SK-N-SH (cell line): ENCODE measurements around the gene UBE2Z. TPM values are rescaled to one million over a fixed set of nuclear protein-coding genes. Genes with fewer than 3 reads are reported as not detected.
A peak's percentile ranks its signal among the peaks of the same experiment; 100 is the strongest.
"Not testable (repeated sequence)": the region's sequence is repeated elsewhere in the genome, so short reads cannot be mapped to it uniquely, and the experiment has no call there.

Experiments used
- CTCF ChIA-PET: fragments of 300-600, 350-600 bp; formaldehyde crosslinking; extraction: SDS; loops from one replicate; lab custom pipeline; 2021; lab: Yijun Ruan, JAX
- POLR2A ChIA-PET: fragments of 350-600 bp; sonication (Branson Sonifier 250); formaldehyde crosslinking; extraction: SDS; loops from one replicate; lab custom pipeline; 2020; ENCODE audit warnings: antibody characterized with exemption, inconsistent platforms; lab: Yijun Ruan, JAX
- DNase-seq: peaks from one replicate; pipeline ENCODE4 v3.0.0; 2012
- H2AFZ ChIP-seq: fragments of 200-600 bp; sonication (generic); 2 replicates; pipeline ENCODE4 v1.8.1; 2016; ENCODE audit warnings: antibody characterized with exemption, mild to moderate bottlenecking, low read depth
- H3F3A ChIP-seq: fragments of 200-600 bp; sonication (generic); replicated peaks from 2 replicates; pipeline ENCODE3; 2016; ENCODE audit warnings: antibody characterized with exemption, mild to moderate bottlenecking; ENCODE audit not compliant: insufficient read depth
- H3K27ac ChIP-seq, 2 experiments: fragments of 200-500 bp in 1 of 2; fragments of 200-600 bp in 1 of 2; sonication (Bioruptor generic) in 1 of 2; sonication (generic), shearing (Covaris generic) in 1 of 2; 2 replicates each; pipeline versions ENCODE4 v1.5.1 to v1.6.1; 2014 to 2016; ENCODE audit warnings: low read depth in 2 of 2, inconsistent platforms in 1 of 2, low read length in 1 of 2, mild to moderate bottlenecking in 1 of 2, mixed read lengths in 1 of 2
- H3K27me3 ChIP-seq: fragments of 200-600 bp; sonication (generic), shearing (Covaris generic); 2 replicates; pipeline ENCODE4 v1.6.1; 2016; ENCODE audit warnings: mixed run types; ENCODE audit not compliant: insufficient read depth
- H3K36me3 ChIP-seq, 2 experiments: fragments of 200-500 bp in 1 of 2; fragments of 200-600 bp in 1 of 2; sonication (Bioruptor generic) in 1 of 2; sonication (generic) in 1 of 2; replicated peaks in 1 of 2; 2 replicates each; pipeline versions ENCODE3 to v1.5.1; 2014 to 2016; ENCODE audit warnings: low read length in 1 of 2, mild to moderate bottlenecking in 1 of 2; ENCODE audit not compliant: insufficient read depth in 2 of 2, control insufficient read depth in 1 of 2
- H3K4me1 ChIP-seq, 2 experiments: fragments of 200-500 bp in 1 of 2; fragments of 200-600 bp in 1 of 2; sonication (Bioruptor generic) in 1 of 2; sonication (generic), shearing (Covaris generic) in 1 of 2; 2 replicates each; pipeline versions ENCODE4 v1.5.1 to v1.6.1; 2014 to 2016; ENCODE audit warnings: low read depth in 1 of 2, low read length in 1 of 2, mixed run types in 1 of 2; ENCODE audit not compliant: insufficient read depth in 2 of 2, control insufficient read depth in 1 of 2
- H3K4me2 ChIP-seq: fragments of 200-600 bp; sonication (generic), shearing (Covaris generic); 2 replicates; pipeline ENCODE4 v1.6.1; 2017; ENCODE audit warnings: mixed run types
- H3K4me3 ChIP-seq, 2 experiments: fragments of 200-500 bp in 1 of 2; fragments of 200-600 bp in 1 of 2; sonication (Bioruptor generic) in 1 of 2; sonication (generic), shearing (Covaris generic) in 1 of 2; 2 replicates each; pipeline versions ENCODE4 v1.5.1 to v1.8.1; 2014 to 2016; ENCODE audit warnings: low read depth in 2 of 2, inconsistent platforms in 1 of 2, low read length in 1 of 2, mild to moderate bottlenecking in 1 of 2, mixed read lengths in 1 of 2, moderate library complexity in 1 of 2
- H3K79me2 ChIP-seq: fragments of 200-600 bp; sonication (generic); 2 replicates; pipeline ENCODE4 v1.8.1; 2017; ENCODE audit warnings: mild to moderate bottlenecking; ENCODE audit not compliant: insufficient read depth
- H3K9ac ChIP-seq: fragments of 200-600 bp; sonication (generic); 2 replicates; pipeline ENCODE4 v1.6.1; 2017; ENCODE audit warnings: mixed run types
- H3K9me2 ChIP-seq: fragments of 200-600 bp; sonication (generic); 2 replicates; pipeline ENCODE4 v1.6.1; 2017; ENCODE audit warnings: mixed run types
- H3K9me3 ChIP-seq: fragments of 200-600 bp; sonication (generic); 2 replicates; pipeline ENCODE4 v1.6.1; 2017; ENCODE audit warnings: mixed run types, mild to moderate bottlenecking, moderate library complexity
- H4K20me1 ChIP-seq: fragments of 200-600 bp; sonication (generic); 2 replicates; pipeline ENCODE4 v1.6.1; 2017; ENCODE audit warnings: mild to moderate bottlenecking, mixed run types; ENCODE audit not compliant: insufficient read depth
- FOXM1 ChIP-seq: IDR thresholded peaks from 2 replicates; pipeline ENCODE4 v1.4.0; 2012; ENCODE audit warnings: low read depth, mild to moderate bottlenecking
- GABPA ChIP-seq: IDR thresholded peaks from 2 replicates; pipeline ENCODE4 v1.4.0; 2012; ENCODE audit warnings: low read depth, mild to moderate bottlenecking
- NFIC ChIP-seq: IDR thresholded peaks from 2 replicates; pipeline ENCODE4 v1.4.0; 2012; ENCODE audit warnings: borderline replicate concordance
- PBX3 ChIP-seq: IDR thresholded peaks from 2 replicates; pipeline ENCODE4; 2012
- POLR2AphosphoS5 ChIP-seq: IDR thresholded peaks from 2 replicates; pipeline ENCODE4 v1.6.1; 2012; ENCODE audit warnings: low read depth, low read length
- REST ChIP-seq: IDR thresholded peaks from 2 replicates; pipeline ENCODE4 v1.6.1; 2012; ENCODE audit warnings: mild to moderate bottlenecking, low read depth, low read length, moderate library complexity
- RFX5 ChIP-seq: IDR thresholded peaks from 2 replicates; pipeline ENCODE4 v1.6.1; 2012; ENCODE audit warnings: mild to moderate bottlenecking, improper control_type of control experiment, low read length
- RXRA ChIP-seq: IDR thresholded peaks from 2 replicates; pipeline ENCODE4 v1.4.0; 2012; ENCODE audit warnings: low read depth, mild to moderate bottlenecking, borderline replicate concordance
- SMC3 ChIP-seq: IDR thresholded peaks from 2 replicates; pipeline ENCODE4 v1.6.1; 2012; ENCODE audit warnings: low read depth, low read length, improper control_type of control experiment
- TAF1 ChIP-seq: IDR thresholded peaks from 2 replicates; pipeline ENCODE4 v1.6.1; 2012; ENCODE audit warnings: low read depth, mild to moderate bottlenecking, low read length, moderate library complexity, borderline replicate concordance
- TCF12 ChIP-seq: IDR thresholded peaks from 2 replicates; pipeline ENCODE4 v1.4.0; 2012
- WGBS: methylation state at CpG from one replicate; pipeline ENCODE4 v1.1.6; 2017; ENCODE audit warnings: low lambda C conversion rate; 5-methylcytosine and 5-hydroxymethylcytosine counted together
- polyA plus RNA-seq, 3 experiments: library from polyadenylated mRNA; depleted of rRNA; stranded (reverse); fragments of >200 nt; gene quantifications; 2 replicates each; pipeline ENCODE4 v1.2.3, GENCODE V29; 2012

UBE2Z gene
- polyA plus RNA-seq, 1 of the 3 experiments (the other 2 are of a cell fraction): 168 TPM

- TF ChIP-seq RFX5: no peak
- TF ChIP-seq TAF1: peak; percentile 80; the same call in 1 of the 2 replicates
- TF ChIP-seq REST: no peak
- TF ChIP-seq FOXM1: no peak
- TF ChIP-seq GABPA: peak; percentile 96
- no peak for TF ChIP-seq SMC3
- no peak for TF ChIP-seq TCF12
- TF ChIP-seq POLR2AphosphoS5: peak; percentile 96
- no peak for TF ChIP-seq RXRA
- peak; percentile 72 for TF ChIP-seq NFIC
- TF ChIP-seq PBX3: peak; percentile 11; the same call in 1 of the 2 replicates
Observed at GRCh38 chr17:48944515-48945260, 36.5 kb downstream of the UBE2Z start, which contains the start of gene SNF8 (continued).

- Histone ChIP-seq H2AFZ (peak overlapping the region; percentile 96), H3K9ac (peak overlapping the region; percentile 75; the same call in 1 of the 2 replicates), H3K4me2 (peak overlapping the region; percentile 93), H3K27ac (peak overlapping the region in 1 of 2 experiments; percentile 74; a peak in 3 of 4 replicates), H3K79me2 (peaks cover 34% of the 10 kb centered on the region), H3K4me1 (peaks cover 0 to 11% of the 10 kb centered on the region in 2 experiments; a peak in 1 of 4 replicates), H3K36me3 (peaks cover 5 to 28% of the 10 kb centered on the region in 2 experiments), H3K4me3 (peak overlapping the region; percentile 64 to 85)
- H3K9me2 ChIP-seq, H3K9me3 ChIP-seq, H3F3A ChIP-seq, DNase-seq, H4K20me1 ChIP-seq, H3K27me3 ChIP-seq: not testable (repeated sequence)
- POLR2A ChIA-PET: interaction anchor here (0.6 to 2.0 kb wide), 5 partner anchors 9 to 61 kb away, joined by 3 to 11 read pairs (median 4); partner anchors contain the start of gene ATP5MC1
- 91% methylated on average over 16 of the region's 16 CpGs for whole genome bisulfite sequencing
- CTCF ChIA-PET: interaction anchor here (1.1 to 1.5 kb wide), 3 partner anchors 9 to 274 kb away, joined by 3 to 4 read pairs (median 4); no protein-coding TSS in a partner anchor
Observed at GRCh38 chr17:48945261-48945651, 37.0 kb downstream of the UBE2Z start.
